Endothelial cell (in vitro differentiated cells): ENCODE data around the gene TBC1D4. TPM values are rescaled to one million over a fixed set of nuclear protein-coding genes. Genes with fewer than 3 reads are reported as not detected.

Experiments used
- DNase-seq: peaks from one replicate; pipeline ENCODE4 v3.0.0; 2021; ENCODE audit warnings: low spot score
- H3K27ac Mint-ChIP-seq: one replicate; pipeline ENCODE4 v1.8.0; 2021; ENCODE audit warnings: mixed read lengths, inconsistent platforms; ENCODE audit not compliant: unreplicated experiment
- H3K27me3 Mint-ChIP-seq: one replicate; pipeline ENCODE4 v1.8.0; 2021; ENCODE audit warnings: mild to moderate bottlenecking, moderate library complexity, mixed read lengths, inconsistent platforms; ENCODE audit not compliant: unreplicated experiment
- H3K36me3 Mint-ChIP-seq: one replicate; pipeline ENCODE4 v1.8.0; 2021; ENCODE audit warnings: mild to moderate bottlenecking, low read depth, mixed read lengths, inconsistent platforms; ENCODE audit not compliant: unreplicated experiment
- H3K4me1 Mint-ChIP-seq: one replicate; pipeline ENCODE4 v1.8.0; 2021; ENCODE audit warnings: mild to moderate bottlenecking, mixed read lengths, inconsistent platforms; ENCODE audit not compliant: unreplicated experiment
- H3K4me3 Mint-ChIP-seq: one replicate; pipeline ENCODE4 v1.8.0; 2021; ENCODE audit warnings: mild to moderate bottlenecking, mixed read lengths, inconsistent platforms; ENCODE audit not compliant: unreplicated experiment
- H3K9me3 Mint-ChIP-seq: one replicate; pipeline ENCODE4 v1.8.0; 2021; ENCODE audit warnings: mixed read lengths, inconsistent platforms; ENCODE audit not compliant: unreplicated experiment
- CTCF ChIP-seq: fragments of 200-600 bp; sonication (generic); IDR thresholded peaks from one replicate; pipeline ENCODE4 v1.5.0; 2021; ENCODE audit warnings: antibody characterized with exemption; ENCODE audit not compliant: unreplicated experiment
- total RNA-seq: library from RNA; stranded (reverse); fragmentation: NEBNext Ultra II Directional; extraction: Animal tissue kit (Norgen Biotek cat#: 25700); gene quantifications from one replicate; pipeline ENCODE4 v1.2.1, GENCODE V29; 2021; ENCODE audit not compliant: unreplicated experiment

The TBC1D4 gene
- total RNA-seq, 1 donor from 2014 or later, result 47.2 TPM

- Mint-ChIP-seq H3K9me3 (no peaks in the 10 kb centered on the region), H3K27me3 (no peaks in the 10 kb centered on the region), H3K36me3 (no peaks in the 10 kb centered on the region), H3K4me3 (no peak overlapping the region), H3K27ac (no peak overlapping the region), H3K4me1 (no peaks in the 10 kb centered on the region)
- TF ChIP-seq CTCF, result no peak
- no peak for DNase-seq
These were observed 49.1 kb downstream of the TBC1D4 start for GRCh38 chr13:75432811-75433244.

GRCh38 chr13:75432045-75432444 lies 49.9 kb downstream of the TBC1D4 start:
- Mint-ChIP-seq H3K36me3 (no peaks in the 10 kb centered on the region), H3K4me3 (no peak overlapping the region), H3K9me3 (no peaks in the 10 kb centered on the region), H3K27me3 (no peaks in the 10 kb centered on the region), H3K4me1 (no peaks in the 10 kb centered on the region), H3K27ac (no peak overlapping the region)
- no peak for DNase-seq
- no peak for TF ChIP-seq CTCF

GRCh38 chr13:75430436-75431209 lies 51.3 kb downstream of the TBC1D4 start:
- no peak for DNase-seq
- Mint-ChIP-seq H3K4me1 (no peaks in the 10 kb centered on the region), H3K27me3 (no peaks in the 10 kb centered on the region), H3K9me3 (no peaks in the 10 kb centered on the region), H3K36me3 (no peaks in the 10 kb centered on the region), H3K4me3 (no peak overlapping the region), H3K27ac (no peak overlapping the region)
- TF ChIP-seq CTCF, result no peak

- H3K9me3 Mint-ChIP-seq, result no peaks in the 10 kb centered on the region
- no peak overlapping the region for H3K4me3 Mint-ChIP-seq
- H3K27ac Mint-ChIP-seq, result no peak overlapping the region
- no peaks in the 10 kb centered on the region for H3K36me3 Mint-ChIP-seq
- H3K27me3 Mint-ChIP-seq, result no peaks in the 10 kb centered on the region
- DNase-seq, result no peak
- H3K4me1 Mint-ChIP-seq, result no peaks in the 10 kb centered on the region
- no peak for TF ChIP-seq CTCF
These were observed 55.5 kb downstream of the TBC1D4 start for GRCh38 chr13:75426421-75426820.

GRCh38 chr13:75425216-75426009 lies 56.6 kb downstream of the TBC1D4 start:
- Mint-ChIP-seq H3K4me3 (no peak overlapping the region), H3K27me3 (no peaks in the 10 kb centered on the region), H3K27ac (no peak overlapping the region), H3K9me3 (no peaks in the 10 kb centered on the region), H3K4me1 (no peaks in the 10 kb centered on the region), H3K36me3 (no peaks in the 10 kb centered on the region)
- no peak for TF ChIP-seq CTCF
- DNase-seq, result no peak
